Activated T-helper 1 cell treated with anti-CD3 and anti-CD28 coated beads, Interleukin-12 subunit alpha, Interleukin-12 subunit beta, Interleukin-2, Interleukin-4 antibody, amounts not matched to agents 30 ng/mL and 10 ng/mL and 1 ng/mL, durations not matched to agents 14 hours and 24 hours and 36 hours (primary cell): ENCODE measurements around the gene NFKB2. TPM values are rescaled to one million over a fixed set of nuclear protein-coding genes. Genes with fewer than 3 reads are reported as not detected.

Experiments used
- DNase-seq: peaks from one replicate; pipeline ENCODE4 v3.0.0; 2021; ENCODE audit warnings: low spot score
- H3K27ac Mint-ChIP-seq: one replicate; pipeline ENCODE4 v1.8.0; 2021; ENCODE audit warnings: mild to moderate bottlenecking, mixed read lengths
- H3K27me3 Mint-ChIP-seq: one replicate; pipeline ENCODE4 v1.8.0; 2022; ENCODE audit warnings: mild to moderate bottlenecking, moderate library complexity, mixed read lengths; ENCODE audit not compliant: insufficient read depth
- H3K36me3 Mint-ChIP-seq: one replicate; pipeline ENCODE4 v1.8.0; 2021; ENCODE audit warnings: low read depth, mixed read lengths
- H3K4me1 Mint-ChIP-seq: one replicate; pipeline ENCODE4 v1.8.0; 2021; ENCODE audit warnings: low read depth, mixed read lengths
- H3K4me3 Mint-ChIP-seq: one replicate; pipeline ENCODE4 v1.8.0; 2021; ENCODE audit warnings: mild to moderate bottlenecking, moderate library complexity, mixed read lengths
- H3K9me3 Mint-ChIP-seq: one replicate; pipeline ENCODE4 v1.8.0; 2021; ENCODE audit warnings: mixed read lengths
- intact Hi-C: fragments of 100-400 bp; cut with micrococcal nuclease; formaldehyde crosslinking; loops from one replicate; pipeline ENCODE4 v1.15.1; 2024
- total RNA-seq: library from RNA; stranded (reverse); gene quantifications from 2 replicates; pipeline ENCODE4 v1.2.3, GENCODE V29; 2022

NFKB2 gene
- total RNA-seq, 1 donor from 2014 or later = 322 TPM

DNA sequence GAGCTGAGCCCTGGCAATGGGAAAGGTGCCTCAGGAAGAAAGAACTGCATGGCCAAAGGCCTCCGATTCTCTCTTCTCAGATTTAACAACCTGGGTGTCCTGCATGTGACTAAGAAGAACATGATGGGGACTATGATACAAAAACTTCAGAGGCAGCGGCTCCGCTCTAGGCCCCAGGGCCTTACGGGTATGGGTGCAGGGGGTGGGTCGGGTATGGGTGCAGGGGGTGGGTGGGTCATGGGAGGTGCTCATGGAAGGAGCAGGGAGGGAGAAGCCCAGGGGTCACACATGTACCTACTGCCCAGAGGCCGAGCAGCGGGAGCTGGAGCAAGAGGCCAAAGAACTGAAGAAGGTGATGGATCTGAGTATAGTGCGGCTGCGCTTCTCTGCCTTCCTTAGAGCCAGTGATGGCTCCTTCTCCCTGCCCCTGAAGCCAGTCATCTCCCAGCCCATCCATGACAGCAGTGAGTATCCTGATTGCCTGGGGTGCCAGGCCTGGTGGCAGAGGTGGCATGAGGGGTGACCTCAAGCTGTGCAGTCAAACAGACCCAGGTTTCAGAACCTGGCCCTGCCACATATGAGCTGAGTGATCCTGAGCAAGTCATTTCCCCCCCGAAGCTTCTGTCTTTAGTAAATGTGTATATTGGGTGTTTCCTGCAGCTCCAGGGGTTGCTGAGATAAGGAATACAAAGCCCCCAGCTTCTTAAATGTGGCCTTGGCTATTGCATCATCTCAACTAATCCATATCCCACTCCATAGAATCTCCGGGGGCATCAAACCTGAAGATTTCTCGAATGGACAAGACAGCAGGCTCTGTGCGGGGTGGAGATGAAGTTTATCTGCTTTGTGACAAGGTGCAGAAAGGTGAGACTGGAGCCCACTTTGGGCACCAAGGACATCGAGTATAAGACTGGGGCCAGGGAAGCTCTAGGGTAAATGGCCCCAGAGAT is 2.0 kb downstream of the NFKB2 start:
- no peak for DNase-seq
- peak overlapping the region; percentile 72 for H3K27ac Mint-ChIP-seq
- intact Hi-C loops = loop anchor here (10.0 kb wide), 2 partner anchors 583 to 797 kb away; partner anchors contain the start of genes NT5C2 and OGA
- no peaks in the 10 kb centered on the region for H3K9me3 Mint-ChIP-seq
- H3K4me1 Mint-ChIP-seq = peaks cover 54% of the 10 kb centered on the region
- H3K4me3 Mint-ChIP-seq = peak overlapping the region; percentile 90
- H3K27me3 Mint-ChIP-seq = no peaks in the 10 kb centered on the region
- peaks cover 47% of the 10 kb centered on the region for H3K36me3 Mint-ChIP-seq

DNA sequence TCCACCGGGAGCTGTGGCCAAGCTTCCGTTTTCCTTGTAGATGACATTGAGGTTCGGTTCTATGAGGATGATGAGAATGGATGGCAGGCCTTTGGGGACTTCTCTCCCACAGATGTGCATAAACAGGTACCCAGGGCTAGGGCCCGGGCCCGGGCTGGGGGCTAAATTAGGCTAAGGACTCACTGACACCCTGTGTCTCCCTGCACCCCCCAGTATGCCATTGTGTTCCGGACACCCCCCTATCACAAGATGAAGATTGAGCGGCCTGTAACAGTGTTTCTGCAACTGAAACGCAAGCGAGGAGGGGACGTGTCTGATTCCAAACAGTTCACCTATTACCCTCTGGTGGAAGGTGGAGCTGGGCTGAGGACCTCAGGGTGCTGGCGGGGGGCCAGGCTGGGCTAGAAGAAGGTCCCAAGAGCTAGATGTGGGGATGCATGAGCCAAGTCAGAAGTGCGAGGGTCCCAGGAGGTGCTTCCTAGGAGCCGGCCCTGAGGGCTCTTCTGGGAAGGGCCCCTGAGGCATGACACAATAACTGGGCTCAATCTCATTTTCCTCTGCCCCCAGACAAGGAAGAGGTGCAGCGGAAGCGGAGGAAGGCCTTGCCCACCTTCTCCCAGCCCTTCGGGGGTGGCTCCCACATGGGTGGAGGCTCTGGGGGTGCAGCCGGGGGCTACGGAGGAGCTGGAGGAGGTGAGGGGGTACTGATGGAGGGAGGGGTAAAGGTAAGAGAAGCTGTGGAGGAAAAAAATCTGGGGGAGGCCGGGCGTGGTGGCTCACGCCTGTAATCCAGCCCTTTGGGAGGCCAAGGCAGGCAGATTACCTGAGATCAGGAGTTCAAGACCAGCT is 2.9 kb downstream of the NFKB2 start:
- intact Hi-C loops = loop anchor here (1.0 to 10.0 kb wide), 7 partner anchors 23 to 796 kb away; partner anchors contain the start of genes ELOVL3, NT5C2 and OGA
- no peak for DNase-seq

DNA sequence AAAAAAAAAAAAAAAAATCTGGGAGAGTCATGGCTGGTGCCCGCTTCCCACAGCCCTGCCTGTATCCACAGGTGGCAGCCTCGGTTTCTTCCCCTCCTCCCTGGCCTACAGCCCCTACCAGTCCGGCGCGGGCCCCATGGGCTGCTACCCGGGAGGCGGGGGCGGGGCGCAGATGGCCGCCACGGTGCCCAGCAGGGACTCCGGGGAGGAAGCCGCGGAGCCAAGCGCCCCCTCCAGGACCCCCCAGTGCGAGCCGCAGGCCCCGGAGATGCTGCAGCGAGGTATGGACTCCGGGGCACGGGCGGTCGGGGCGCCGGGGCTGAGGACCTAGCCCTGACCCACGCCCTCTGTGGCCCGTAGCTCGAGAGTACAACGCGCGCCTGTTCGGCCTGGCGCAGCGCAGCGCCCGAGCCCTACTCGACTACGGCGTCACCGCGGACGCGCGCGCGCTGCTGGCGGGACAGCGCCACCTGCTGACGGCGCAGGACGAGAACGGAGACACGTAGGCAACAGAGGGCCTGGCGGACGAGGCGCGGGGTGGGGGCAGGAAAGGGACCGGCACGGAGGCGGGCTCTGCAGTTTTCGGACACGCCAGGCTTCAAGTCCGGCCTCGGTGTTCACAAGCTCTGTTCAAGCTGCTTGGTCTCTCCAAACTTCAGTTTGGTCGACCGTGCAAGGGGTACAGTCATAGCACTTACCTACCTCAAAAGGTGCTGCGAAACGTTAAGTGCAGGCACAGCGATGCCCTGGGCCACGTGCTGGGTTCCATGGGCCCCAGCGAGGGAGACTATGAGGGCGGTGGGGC is 3.9 kb downstream of the NFKB2 start:
- Mint-ChIP-seq H3K4me1 (peaks cover 42% of the 10 kb centered on the region), H3K9me3 (no peaks in the 10 kb centered on the region), H3K27me3 (no peaks in the 10 kb centered on the region), H3K4me3 (peak overlapping the region; percentile 90), H3K36me3 (peaks cover 49% of the 10 kb centered on the region), H3K27ac (peak overlapping the region; percentile 63)
- DNase-seq = peak; percentile 86
- intact Hi-C loops = loop anchor here (1.0 to 10.0 kb wide), 7 partner anchors 22 to 795 kb away; partner anchors contain the start of genes ELOVL3, NT5C2 and OGA

More for the DNA sequence above, 2.9 kb downstream of the NFKB2 start:
- H3K4me3 Mint-ChIP-seq = peak overlapping the region; percentile 90
- H3K27ac Mint-ChIP-seq = peak overlapping the region; percentile 63
- peaks cover 46% of the 10 kb centered on the region for H3K4me1 Mint-ChIP-seq
- H3K27me3 Mint-ChIP-seq = no peaks in the 10 kb centered on the region
- no peaks in the 10 kb centered on the region for H3K9me3 Mint-ChIP-seq
- peaks cover 48% of the 10 kb centered on the region for H3K36me3 Mint-ChIP-seq

DNA sequence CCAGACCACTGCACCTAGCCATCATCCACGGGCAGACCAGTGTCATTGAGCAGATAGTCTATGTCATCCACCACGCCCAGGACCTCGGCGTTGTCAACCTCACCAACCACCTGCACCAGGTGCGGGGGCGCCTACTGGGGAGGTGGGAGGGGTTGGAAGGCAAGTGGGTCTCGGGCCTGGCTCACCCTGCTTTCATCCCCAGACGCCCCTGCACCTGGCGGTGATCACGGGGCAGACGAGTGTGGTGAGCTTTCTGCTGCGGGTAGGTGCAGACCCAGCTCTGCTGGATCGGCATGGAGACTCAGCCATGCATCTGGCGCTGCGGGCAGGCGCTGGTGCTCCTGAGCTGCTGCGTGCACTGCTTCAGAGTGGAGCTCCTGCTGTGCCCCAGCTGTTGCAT is 4.6 kb downstream of the NFKB2 start:
- Mint-ChIP-seq H3K36me3 (peaks cover 50% of the 10 kb centered on the region), H3K9me3 (no peaks in the 10 kb centered on the region), H3K4me1 (peaks cover 42% of the 10 kb centered on the region), H3K27ac (peak overlapping the region; percentile 58), H3K27me3 (no peaks in the 10 kb centered on the region), H3K4me3 (peak overlapping the region; percentile 72)
- intact Hi-C loops = no loop called here
- DNase-seq = no peak

DNA sequence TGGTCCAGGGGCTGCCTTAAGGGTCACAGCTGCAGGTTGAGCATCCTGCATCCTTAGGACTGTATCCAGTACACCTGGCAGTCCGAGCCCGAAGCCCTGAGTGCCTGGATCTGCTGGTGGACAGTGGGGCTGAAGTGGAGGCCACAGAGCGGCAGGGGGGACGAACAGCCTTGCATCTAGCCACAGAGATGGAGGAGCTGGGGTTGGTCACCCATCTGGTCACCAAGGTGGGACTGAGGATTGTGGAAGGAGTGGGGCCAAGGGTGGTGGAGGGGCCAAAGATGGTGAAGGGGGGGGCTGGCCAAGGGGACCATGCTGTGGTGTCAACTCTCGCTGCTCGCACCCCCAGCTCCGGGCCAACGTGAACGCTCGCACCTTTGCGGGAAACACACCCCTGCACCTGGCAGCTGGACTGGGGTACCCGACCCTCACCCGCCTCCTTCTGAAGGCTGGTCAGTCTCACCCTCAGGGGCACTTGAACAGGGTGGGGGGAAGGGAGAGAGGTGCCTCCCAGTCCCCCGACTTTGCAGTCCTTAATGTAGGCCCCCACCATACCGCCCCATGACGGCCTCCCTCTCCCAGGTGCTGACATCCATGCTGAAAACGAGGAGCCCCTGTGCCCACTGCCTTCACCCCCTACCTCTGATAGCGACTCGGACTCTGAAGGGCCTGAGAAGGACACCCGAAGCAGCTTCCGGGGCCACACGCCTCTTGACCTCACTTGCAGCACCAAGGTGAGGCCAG is 5.3 kb downstream of the NFKB2 start:
- intact Hi-C loops = no loop called here
- peaks cover 47% of the 10 kb centered on the region for H3K4me1 Mint-ChIP-seq
- no peaks in the 10 kb centered on the region for H3K27me3 Mint-ChIP-seq
- no peak for DNase-seq
- no peak overlapping the region for H3K4me3 Mint-ChIP-seq
- H3K36me3 Mint-ChIP-seq = peaks cover 48% of the 10 kb centered on the region
- H3K9me3 Mint-ChIP-seq = no peaks in the 10 kb centered on the region
- peak overlapping the region; percentile 29 for H3K27ac Mint-ChIP-seq

DNA sequence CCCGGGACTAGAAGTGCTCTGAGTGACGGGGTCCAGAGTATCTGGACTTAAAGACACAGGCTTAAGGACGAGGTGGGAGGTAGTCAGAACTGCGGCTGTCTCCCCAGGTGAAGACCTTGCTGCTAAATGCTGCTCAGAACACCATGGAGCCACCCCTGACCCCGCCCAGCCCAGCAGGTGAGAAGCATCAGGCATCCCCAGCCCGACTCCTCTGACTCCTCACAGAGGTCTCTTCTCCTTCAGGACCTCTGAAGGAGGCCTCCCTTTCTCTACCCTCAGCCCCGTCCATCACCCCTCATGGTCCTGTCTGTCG is 5.8 kb downstream of the NFKB2 start:
- Mint-ChIP-seq H3K9me3 (no peaks in the 10 kb centered on the region), H3K27me3 (no peaks in the 10 kb centered on the region), H3K4me3 (no peak overlapping the region), H3K4me1 (peaks cover 49% of the 10 kb centered on the region), H3K36me3 (peaks cover 44% of the 10 kb centered on the region), H3K27ac (no peak overlapping the region)
- intact Hi-C loops = no loop called here
- no peak for DNase-seq

DNA sequence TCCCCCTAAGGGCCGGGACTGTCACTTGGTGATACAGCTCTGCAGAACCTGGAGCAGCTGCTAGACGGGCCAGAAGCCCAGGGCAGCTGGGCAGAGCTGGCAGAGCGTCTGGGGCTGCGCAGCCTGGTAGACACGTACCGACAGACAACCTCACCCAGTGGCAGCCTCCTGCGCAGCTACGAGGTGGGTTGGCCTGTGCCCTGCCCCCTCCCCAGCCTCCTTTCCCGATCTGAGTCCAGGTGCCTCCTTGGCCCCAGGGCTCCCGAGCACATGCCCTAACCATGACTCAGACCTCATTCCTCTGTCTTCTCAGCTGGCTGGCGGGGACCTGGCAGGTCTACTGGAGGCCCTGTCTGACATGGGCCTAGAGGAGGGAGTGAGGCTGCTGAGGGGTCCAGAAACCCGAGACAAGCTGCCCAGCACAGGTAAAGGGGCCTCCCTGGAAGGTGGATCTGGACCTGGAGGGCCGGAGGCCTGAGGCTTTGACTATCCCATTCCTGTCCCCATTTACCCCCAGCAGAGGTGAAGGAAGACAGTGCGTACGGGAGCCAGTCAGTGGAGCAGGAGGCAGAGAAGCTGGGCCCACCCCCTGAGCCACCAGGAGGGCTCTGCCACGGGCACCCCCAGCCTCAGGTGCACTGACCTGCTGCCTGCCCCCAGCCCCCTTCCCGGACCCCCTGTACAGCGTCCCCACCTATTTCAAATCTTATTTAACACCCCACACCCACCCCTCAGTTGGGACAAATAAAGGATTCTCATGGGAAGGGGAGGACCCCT is 6.4 kb downstream of the NFKB2 start:
- Mint-ChIP-seq H3K27ac (no peak overlapping the region), H3K27me3 (no peaks in the 10 kb centered on the region), H3K4me3 (no peak overlapping the region), H3K4me1 (peaks cover 46% of the 10 kb centered on the region), H3K36me3 (peaks cover 38% of the 10 kb centered on the region), H3K9me3 (no peaks in the 10 kb centered on the region)
- intact Hi-C loops = no loop called here
- no peak for DNase-seq

DNA sequence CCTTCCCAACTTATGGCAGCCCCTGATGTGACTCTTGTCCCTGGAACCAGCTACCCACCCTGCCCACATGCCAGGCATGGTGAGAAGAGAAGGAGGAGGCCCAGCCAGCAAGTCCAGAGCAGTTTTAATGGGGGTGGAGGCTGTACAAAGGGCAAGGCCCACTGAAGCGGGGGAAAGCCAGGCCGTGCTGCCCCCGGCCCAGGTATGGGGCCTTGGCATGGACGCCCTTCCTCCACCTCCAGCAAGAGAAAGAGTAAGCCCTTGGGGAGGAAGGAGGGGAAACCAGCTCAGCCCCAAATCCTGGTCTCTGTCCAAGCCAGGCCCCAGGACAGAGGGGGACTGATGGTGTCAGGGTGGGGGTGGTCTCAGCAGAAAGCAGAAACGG is 7.0 kb downstream of the NFKB2 start:
- no peak overlapping the region for H3K4me3 Mint-ChIP-seq
- H3K27ac Mint-ChIP-seq = no peak overlapping the region
- H3K27me3 Mint-ChIP-seq = no peaks in the 10 kb centered on the region
- no peak for DNase-seq
- intact Hi-C loops = no loop called here
- H3K9me3 Mint-ChIP-seq = no peaks in the 10 kb centered on the region
- H3K4me1 Mint-ChIP-seq = peaks cover 46% of the 10 kb centered on the region
- peaks cover 34% of the 10 kb centered on the region for H3K36me3 Mint-ChIP-seq

DNA sequence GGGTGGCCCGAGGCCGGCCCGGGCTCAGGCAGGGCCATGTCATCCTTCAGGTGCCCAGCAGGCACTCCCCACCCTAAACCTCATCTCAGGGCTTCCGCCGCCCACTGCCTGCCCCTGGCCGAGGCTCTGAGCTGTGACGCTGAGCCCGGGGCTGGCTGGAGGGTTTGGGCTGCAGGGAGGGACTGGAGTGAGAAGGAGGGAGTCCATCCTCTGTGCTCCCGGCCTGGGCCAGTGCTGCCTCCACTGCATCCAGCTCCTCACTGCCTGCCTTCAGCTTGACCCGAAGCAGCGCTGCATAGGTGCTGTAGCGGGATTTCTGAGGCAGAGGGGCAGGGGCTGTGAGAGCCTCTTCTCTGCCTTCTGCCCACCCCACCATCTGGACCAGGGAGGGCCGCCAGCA is 7.6 kb downstream of the NFKB2 start:
- Mint-ChIP-seq H3K4me3 (no peak overlapping the region), H3K9me3 (no peaks in the 10 kb centered on the region), H3K27me3 (peaks cover under 1% of the 10 kb centered on the region), H3K4me1 (peaks cover 41% of the 10 kb centered on the region), H3K36me3 (peaks cover 28% of the 10 kb centered on the region), H3K27ac (no peak overlapping the region)
- DNase-seq = no peak
- intact Hi-C loops = no loop called here

DNA sequence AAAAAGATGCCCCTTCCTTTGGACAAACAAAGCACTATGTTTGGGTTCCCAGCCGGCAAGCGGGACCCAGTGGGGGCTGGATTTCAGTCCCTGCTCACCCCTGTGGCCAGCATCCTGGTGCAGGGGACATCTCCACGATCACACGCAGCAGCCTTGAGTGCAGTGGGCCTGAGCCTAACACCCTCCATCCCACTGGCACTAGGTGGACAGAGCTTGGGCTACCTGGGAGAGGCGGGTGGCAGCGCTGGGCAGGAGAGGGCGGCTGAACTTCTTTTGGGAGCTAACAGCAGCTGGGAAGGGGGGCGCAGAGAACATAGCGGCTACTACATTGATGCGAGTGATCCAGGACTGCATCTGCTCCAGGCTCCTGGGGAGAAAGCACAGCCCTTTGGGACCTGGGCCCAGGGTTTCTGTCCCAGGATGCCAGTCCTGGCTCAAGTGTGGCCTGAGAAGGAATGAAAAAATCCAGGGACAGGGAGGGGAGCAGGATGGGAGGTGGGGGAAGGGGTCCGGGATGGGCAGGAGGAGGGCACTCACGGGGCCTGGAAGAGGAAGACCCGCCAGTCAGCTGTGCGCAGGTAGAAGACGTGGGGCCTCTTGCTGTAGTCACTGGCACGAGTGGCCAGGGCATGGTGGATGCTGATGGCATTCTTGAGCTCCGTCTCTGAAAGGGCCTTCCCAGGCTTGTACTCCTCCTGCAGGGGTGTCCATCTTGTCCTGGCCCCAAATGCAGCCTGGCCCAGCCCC is 9.0 kb downstream of the NFKB2 start:
- peaks cover 6% of the 10 kb centered on the region for H3K27me3 Mint-ChIP-seq
- DNase-seq = no peak
- intact Hi-C loops = no loop called here
- H3K27ac Mint-ChIP-seq = no peak overlapping the region
- H3K4me3 Mint-ChIP-seq = no peak overlapping the region
- no peaks in the 10 kb centered on the region for H3K9me3 Mint-ChIP-seq
- peaks cover 40% of the 10 kb centered on the region for H3K4me1 Mint-ChIP-seq
- peaks cover 23% of the 10 kb centered on the region for H3K36me3 Mint-ChIP-seq

DNA sequence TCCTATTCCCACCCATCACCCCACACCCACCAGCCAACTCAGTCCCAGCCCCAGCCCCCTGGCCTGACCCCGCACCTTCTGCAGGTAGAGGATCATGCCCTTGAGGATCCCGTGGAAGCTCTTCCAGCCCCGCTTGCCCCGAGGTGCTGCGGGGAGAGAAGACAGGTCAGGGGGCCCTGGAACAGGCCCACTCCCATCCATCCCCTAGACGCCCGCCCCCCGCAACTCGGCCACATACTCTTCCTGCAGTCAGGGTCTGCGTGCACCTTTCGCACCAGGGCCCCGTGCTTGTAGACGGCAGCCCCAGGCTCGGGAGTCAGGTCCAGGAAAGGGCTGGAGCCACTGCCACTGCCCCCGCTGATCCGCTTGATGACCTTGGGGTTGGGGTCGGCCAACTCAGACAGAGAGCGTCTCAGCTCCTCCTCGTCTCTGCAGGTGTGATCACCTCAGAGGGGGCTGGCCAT is 9.6 kb downstream of the NFKB2 start:
- peaks cover 40% of the 10 kb centered on the region for H3K4me1 Mint-ChIP-seq
- H3K9me3 Mint-ChIP-seq = no peaks in the 10 kb centered on the region
- no peak for DNase-seq
- no peak overlapping the region for H3K27ac Mint-ChIP-seq
- no peak overlapping the region for H3K4me3 Mint-ChIP-seq
- H3K27me3 Mint-ChIP-seq = peaks cover 9% of the 10 kb centered on the region
- intact Hi-C loops = no loop called here
- peaks cover 19% of the 10 kb centered on the region for H3K36me3 Mint-ChIP-seq
